GM23248 (cell line): ENCODE measurements around the gene CDNF.

ENCODE experiments used
- EZH2 ChIP-seq: fragments of 200-600 bp; sonication (generic); IDR thresholded peaks from 2 replicates; pipeline ENCODE4 v1.6.1; 2018; ENCODE audit warnings: antibody characterized with exemption, mild to moderate bottlenecking; ENCODE audit not compliant: insufficient read depth, poor library complexity, severe bottlenecking
- EZH2phosphoT487 ChIP-seq: fragments of 200-600 bp; sonication (generic); IDR thresholded peaks from 2 replicates; pipeline ENCODE4 v1.6.1; 2018; ENCODE audit warnings: antibody characterized with exemption, moderate library complexity, mild to moderate bottlenecking, low read depth; ENCODE audit not compliant: insufficient read depth

GRCh38 chr10:14840178-14840577, 2.3 kb upstream of the CDNF start:
- TF ChIP-seq EZH2: no peak
- TF ChIP-seq EZH2phosphoT487: no peak
